Activated CD8-positive, alpha-beta T cell treated with anti-CD3 and anti-CD28 coated beads for 36 hours (primary cell): Measurements from ENCODE around the gene NEB. TPM values are rescaled to one million over a fixed set of nuclear protein-coding genes. Genes with fewer than 3 reads are reported as not detected.

Experiments
- ATAC-seq: fragments of 200-7000 bp; cut with Tn5 transposase; one replicate; pipeline ENCODE4 v1.10.0; 2021; ENCODE audit warnings: mild to moderate bottlenecking, moderate library complexity
- CTCF ChIA-PET: fragments of 350-600 bp; sonication (Branson Sonifier 250); formaldehyde crosslinking; loops from one replicate; lab custom pipeline; 2021; ENCODE audit warnings: antibody characterized with exemption; lab: Charles Lee
- POLR2A ChIA-PET: fragments of 350-600 bp; sonication (Branson Sonifier 250); formaldehyde crosslinking; loops from one replicate; lab custom pipeline; 2021; ENCODE audit warnings: antibody characterized with exemption; lab: Charles Lee
- DNase-seq: peaks from one replicate; pipeline ENCODE4 v3.0.0-alpha.2; 2020
- H3K27ac Mint-ChIP-seq: one replicate; pipeline ENCODE4 v1.8.0; 2021; ENCODE audit warnings: mild to moderate bottlenecking, mixed read lengths
- H3K27me3 Mint-ChIP-seq: one replicate; pipeline ENCODE4 v1.8.0; 2021; ENCODE audit warnings: mixed read lengths
- H3K36me3 Mint-ChIP-seq: one replicate; pipeline ENCODE4 v1.8.0; 2021; ENCODE audit warnings: low read depth, mixed read lengths
- H3K4me1 Mint-ChIP-seq: one replicate; pipeline ENCODE4 v1.8.0; 2021; ENCODE audit warnings: low read depth, mixed read lengths
- H3K4me3 Mint-ChIP-seq: one replicate; pipeline ENCODE4 v1.8.0; 2021; ENCODE audit warnings: mild to moderate bottlenecking, moderate library complexity, mixed read lengths
- H3K9me3 Mint-ChIP-seq: one replicate; pipeline ENCODE4 v1.8.0; 2021; ENCODE audit warnings: mixed read lengths
- intact Hi-C: fragments of 100-400 bp; cut with micrococcal nuclease; formaldehyde crosslinking; loops from one replicate; pipeline ENCODE4 v1.10.0; 2022
- total RNA-seq, 2 experiments: library from RNA; stranded (reverse); gene quantifications; one replicate each; pipeline ENCODE4 v1.2.3, GENCODE V29; 2021
- TF ChIP-seq, protein P1 (sequence below): fragments of 200-600 bp; IDR thresholded peaks from one replicate; pipeline ENCODE4 v1.8.0; 2022; ENCODE audit warnings: antibody characterized with exemption, mild to moderate bottlenecking

The NEB gene
- total RNA-seq, 2 experiments from 2014 or later = 0.18 to 0.34 TPM

DNA sequence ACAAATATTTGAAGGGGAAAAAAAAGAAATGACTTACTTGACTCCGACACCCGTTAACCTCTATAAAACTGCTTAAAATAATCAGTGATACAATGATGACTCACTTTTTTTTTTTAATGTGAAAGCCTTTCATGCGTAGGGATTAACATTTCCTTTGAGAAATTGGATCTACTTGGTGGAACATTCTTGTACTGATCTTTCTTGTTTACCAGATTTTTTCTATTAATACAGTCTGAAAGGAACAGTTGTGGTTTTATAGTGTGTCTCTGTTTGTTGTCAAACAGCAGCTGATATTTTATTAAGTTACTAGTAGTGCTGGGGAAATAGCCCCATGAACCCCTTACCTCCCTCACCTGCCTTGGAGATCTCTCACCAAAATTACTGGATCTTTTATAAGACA lies 40.2 kb upstream of the NEB start:
- Mint-ChIP-seq H3K4me3 (no peak overlapping the region), H3K36me3 (peaks cover 27% of the 10 kb centered on the region), H3K4me1 (no peaks in the 10 kb centered on the region), H3K9me3 (peaks cover 8% of the 10 kb centered on the region), H3K27me3 (no peaks in the 10 kb centered on the region), H3K27ac (no peak overlapping the region)
- POLR2A ChIA-PET = no interaction called here
- CTCF ChIA-PET = no interaction called here
- DNase-seq (no peak), ATAC-seq (no peak)
- TF ChIP-seq, protein P1, sequence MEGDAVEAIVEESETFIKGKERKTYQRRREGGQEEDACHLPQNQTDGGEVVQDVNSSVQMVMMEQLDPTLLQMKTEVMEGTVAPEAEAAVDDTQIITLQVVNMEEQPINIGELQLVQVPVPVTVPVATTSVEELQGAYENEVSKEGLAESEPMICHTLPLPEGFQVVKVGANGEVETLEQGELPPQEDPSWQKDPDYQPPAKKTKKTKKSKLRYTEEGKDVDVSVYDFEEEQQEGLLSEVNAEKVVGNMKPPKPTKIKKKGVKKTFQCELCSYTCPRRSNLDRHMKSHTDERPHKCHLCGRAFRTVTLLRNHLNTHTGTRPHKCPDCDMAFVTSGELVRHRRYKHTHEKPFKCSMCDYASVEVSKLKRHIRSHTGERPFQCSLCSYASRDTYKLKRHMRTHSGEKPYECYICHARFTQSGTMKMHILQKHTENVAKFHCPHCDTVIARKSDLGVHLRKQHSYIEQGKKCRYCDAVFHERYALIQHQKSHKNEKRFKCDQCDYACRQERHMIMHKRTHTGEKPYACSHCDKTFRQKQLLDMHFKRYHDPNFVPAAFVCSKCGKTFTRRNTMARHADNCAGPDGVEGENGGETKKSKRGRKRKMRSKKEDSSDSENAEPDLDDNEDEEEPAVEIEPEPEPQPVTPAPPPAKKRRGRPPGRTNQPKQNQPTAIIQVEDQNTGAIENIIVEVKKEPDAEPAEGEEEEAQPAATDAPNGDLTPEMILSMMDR = no peak
- intact Hi-C loops = no loop called here

DNA sequence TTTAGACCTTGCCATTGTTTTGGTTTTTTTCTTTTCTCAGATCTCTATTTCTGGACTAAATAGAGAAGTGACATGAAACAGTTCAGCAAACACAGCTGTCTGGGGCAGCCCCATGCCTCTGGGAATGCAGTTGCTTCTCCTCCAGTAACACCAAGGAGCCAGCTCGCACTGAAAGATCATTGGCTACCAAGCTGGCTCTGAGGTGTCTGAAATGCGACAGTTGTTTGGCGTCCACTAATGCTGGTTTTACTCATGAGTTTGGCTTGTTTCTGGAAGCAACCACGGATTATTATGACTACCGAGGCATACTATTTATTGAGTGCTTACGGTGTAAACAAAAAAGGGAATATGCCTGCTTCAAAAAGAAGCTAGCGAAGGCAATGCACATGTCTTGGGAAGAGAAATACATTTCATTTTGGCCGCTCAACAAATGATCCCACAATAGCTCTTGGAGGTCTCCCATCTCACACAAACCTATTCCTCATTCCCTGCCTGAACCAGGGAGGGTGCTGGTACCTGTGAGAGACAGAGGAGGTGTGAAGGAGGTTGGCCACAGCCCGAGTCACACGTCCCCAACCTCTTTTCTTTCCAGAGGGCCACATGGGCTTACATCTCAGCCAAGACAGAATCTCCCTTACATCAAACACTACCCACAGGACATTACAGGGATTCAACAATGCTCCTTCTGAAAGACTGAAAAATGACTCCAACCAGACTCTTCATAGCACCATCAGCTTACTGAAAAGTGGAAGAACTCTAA lies 37.5 kb upstream of the NEB start:
- Mint-ChIP-seq H3K27ac (no peak overlapping the region), H3K27me3 (no peaks in the 10 kb centered on the region), H3K4me1 (peaks cover 2% of the 10 kb centered on the region), H3K36me3 (peaks cover 10% of the 10 kb centered on the region), H3K4me3 (no peak overlapping the region), H3K9me3 (peaks cover 3% of the 10 kb centered on the region)
- ATAC-seq (no peak), DNase-seq (no peak)
- POLR2A ChIA-PET = interaction anchor here (1.1 kb wide), 1 partner anchor 10 kb away, joined by 3 read pairs; no protein-coding TSS in a partner anchor
- CTCF ChIA-PET = no interaction called here
- intact Hi-C loops = no loop called here
- TF ChIP-seq, protein P1 = no peak

DNA sequence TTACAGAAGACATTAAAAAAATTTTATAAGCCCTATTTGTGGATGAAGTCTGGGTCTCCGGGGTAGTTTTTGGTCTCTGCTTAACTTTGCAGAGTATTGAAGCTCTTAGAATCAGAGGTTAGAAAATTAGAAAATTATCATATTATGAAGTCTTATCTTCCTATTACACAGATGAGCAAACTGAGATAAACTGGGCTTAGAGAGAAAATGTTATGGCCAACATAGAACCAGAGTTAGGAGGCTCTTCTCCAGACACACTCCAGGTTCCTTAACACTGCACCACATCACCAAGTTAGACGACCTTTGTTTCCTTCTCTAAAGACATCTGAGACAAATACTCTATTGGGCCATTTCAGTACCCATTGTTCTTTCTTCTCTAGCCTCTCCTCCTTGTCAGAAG lies 36.7 kb upstream of the NEB start:
- H3K27me3 Mint-ChIP-seq = no peaks in the 10 kb centered on the region
- intact Hi-C loops = no loop called here
- H3K9me3 Mint-ChIP-seq = peaks cover 3% of the 10 kb centered on the region
- POLR2A ChIA-PET = no interaction called here
- no peak for DNase-seq
- CTCF ChIA-PET = interaction anchor here (1.5 kb wide), 1 partner anchor 15 kb away, joined by 3 read pairs; no protein-coding TSS in a partner anchor
- TF ChIP-seq, protein P1 = no peak
- H3K27ac Mint-ChIP-seq = no peak overlapping the region
- peaks cover 5% of the 10 kb centered on the region for H3K4me1 Mint-ChIP-seq
- no peak overlapping the region for H3K4me3 Mint-ChIP-seq
- no peak for ATAC-seq
- H3K36me3 Mint-ChIP-seq = peaks cover 3% of the 10 kb centered on the region

DNA sequence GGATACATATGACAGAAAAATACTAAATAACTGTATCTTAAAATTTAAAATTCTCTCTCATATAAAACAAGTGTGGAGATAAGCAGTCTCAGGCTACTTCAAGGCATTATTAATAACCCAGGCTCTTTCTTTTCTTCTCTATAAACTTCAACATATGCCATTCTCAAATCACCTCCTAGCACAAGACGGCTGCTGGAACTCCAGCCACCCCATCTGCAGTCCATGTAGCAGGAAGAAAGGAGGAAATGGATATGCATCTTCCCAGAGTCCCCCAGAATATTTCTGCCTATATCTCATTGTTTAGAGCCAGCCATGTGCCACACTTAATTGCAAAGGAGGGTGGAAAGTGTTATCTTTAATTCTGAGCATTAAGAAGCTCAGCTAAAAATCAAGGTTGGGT lies 35.3 kb upstream of the NEB start:
- Mint-ChIP-seq H3K4me1 (peaks cover 5% of the 10 kb centered on the region), H3K36me3 (no peaks in the 10 kb centered on the region), H3K9me3 (peaks cover 3% of the 10 kb centered on the region), H3K27ac (no peak overlapping the region), H3K4me3 (no peak overlapping the region), H3K27me3 (no peaks in the 10 kb centered on the region)
- intact Hi-C loops = no loop called here
- no peak for ATAC-seq
- ChIA-PET POLR2A (no interaction called here), CTCF (interaction anchor here (1.5 kb wide), 1 partner anchor 14 kb away, joined by 3 read pairs; no protein-coding TSS in a partner anchor)
- TF ChIP-seq, protein P1 = no peak
- no peak for DNase-seq

GRCh38 chr2:151767536-151767935 lies 33.3 kb upstream of the NEB start:
- ChIA-PET CTCF (no interaction called here), POLR2A (no interaction called here)
- Mint-ChIP-seq H3K4me3 (no peak overlapping the region), H3K4me1 (peaks cover 5% of the 10 kb centered on the region), H3K27ac (no peak overlapping the region), H3K9me3 (peaks cover 3% of the 10 kb centered on the region), H3K36me3 (no peaks in the 10 kb centered on the region), H3K27me3 (no peaks in the 10 kb centered on the region)
- intact Hi-C loops = no loop called here
- TF ChIP-seq, protein P1 = no peak
- DNase-seq = no peak
- ATAC-seq = no peak
